CD4-positive, alpha-beta memory T cell (primary cell): ENCODE results near the gene PPP1R3D. TPM values are rescaled to one million over a fixed set of nuclear protein-coding genes. Genes with fewer than 3 reads are reported as not detected.
A peak's percentile ranks its signal among the peaks of the same experiment; 100 is the strongest.

Source experiments
- CTCF ChIA-PET: fragments of 350-600 bp; sonication (Branson Sonifier 250); formaldehyde crosslinking; loops from one replicate; lab custom pipeline; 2021; ENCODE audit warnings: inconsistent platforms; ENCODE audit not compliant: partially characterized antibody; lab: Charles Lee
- POLR2A ChIA-PET: fragments of 350-600 bp; sonication (Branson Sonifier 250); formaldehyde crosslinking; loops from one replicate; lab custom pipeline; 2021; ENCODE audit not compliant: partially characterized antibody; lab: Charles Lee
- DNase-seq, 5 donors: peaks; one replicate each; pipeline versions ENCODE4 v3.0.0 to v3.0.0-alpha.2; 2020 to 2022; ENCODE audit warnings: mixed read lengths in 1 of 5
- H3K27ac ChIP-seq: one replicate; pipeline ENCODE4 v1.7.0; 2013; ENCODE audit warnings: low read depth, low read length
- H3K27me3 ChIP-seq: 2 replicates; pipeline ENCODE4 v1.7.0; 2013; ENCODE audit warnings: mild to moderate bottlenecking, low read length, moderate library complexity; ENCODE audit not compliant: insufficient read depth
- H3K36me3 ChIP-seq: 2 replicates; pipeline ENCODE4 v1.7.0; 2013; ENCODE audit warnings: mild to moderate bottlenecking, low read length, moderate library complexity; ENCODE audit not compliant: insufficient read depth
- H3K4me1 ChIP-seq: 2 replicates; pipeline ENCODE4 v1.7.0; 2013; ENCODE audit warnings: mild to moderate bottlenecking, low read length, moderate library complexity; ENCODE audit not compliant: insufficient read depth
- H3K4me3 ChIP-seq, 2 donors: one replicate each; pipeline ENCODE4 v1.7.0; 2013; ENCODE audit warnings: low read length in 2 of 2, mild to moderate bottlenecking in 1 of 2
- H3K9me3 ChIP-seq, 2 donors: one replicate each; pipeline ENCODE4 v1.7.0; 2013; ENCODE audit warnings: low read length in 2 of 2, control low read depth in 1 of 2; ENCODE audit not compliant: control insufficient read depth in 1 of 2
- H3K27ac Mint-ChIP-seq, 7 donors: one replicate each; pipeline ENCODE4 v1.8.0; 2020 to 2021; ENCODE audit warnings: mixed read lengths in 7 of 7, mild to moderate bottlenecking in 6 of 7, inconsistent platforms in 3 of 7, moderate library complexity in 3 of 7
- H3K27me3 Mint-ChIP-seq, 2 donors: one replicate each; pipeline ENCODE4 v1.8.0; 2020 to 2021; ENCODE audit warnings: mixed read lengths in 2 of 2
- H3K36me3 Mint-ChIP-seq, 2 donors: one replicate each; pipeline ENCODE4 v1.8.0; 2020 to 2021; ENCODE audit warnings: mixed read lengths in 2 of 2, inconsistent platforms in 1 of 2, mild to moderate bottlenecking in 1 of 2
- H3K4me1 Mint-ChIP-seq, 4 donors: one replicate each; pipeline ENCODE4 v1.8.0; 2020 to 2021; ENCODE audit warnings: mixed read lengths in 4 of 4, mild to moderate bottlenecking in 1 of 4
- H3K4me3 Mint-ChIP-seq, 8 donors: one replicate each; pipeline ENCODE4 v1.8.0; 2020 to 2021; ENCODE audit warnings: mixed read lengths in 8 of 8, mild to moderate bottlenecking in 7 of 8, moderate library complexity in 6 of 8, inconsistent platforms in 3 of 8
- H3K9me3 Mint-ChIP-seq, 8 donors: one replicate each; pipeline ENCODE4 v1.8.0; 2020 to 2021; ENCODE audit warnings: mixed read lengths in 8 of 8, mild to moderate bottlenecking in 5 of 8, inconsistent platforms in 3 of 8, moderate library complexity in 1 of 8
- intact Hi-C: fragments of 100-400 bp; cut with micrococcal nuclease; formaldehyde crosslinking; loops from one replicate; pipeline ENCODE4 v1.15.1; 2023
- polyA plus RNA-seq, 2 donors: library from polyadenylated mRNA; unstranded; fragments of 300-500 nt; fragmentation: Illumina TruSeq; gene quantifications; one replicate each; pipeline ENCODE4 v1.2.3, GENCODE V29; 2021
- total RNA-seq, 2 experiments: library from RNA; stranded (reverse); gene quantifications; one replicate each; pipeline ENCODE4 v1.2.3, GENCODE V29; 2021

Gene PPP1R3D
- total and polyA plus RNA-seq, 4 experiments from 2014 or later: 2.2 to 15.0 (median 8.0) TPM

- intact Hi-C loops: no loop called here
- H3K4me3 Mint-ChIP-seq: peak overlapping the region in 5 of 8 donors; percentile 13 to 68 (median 39)
Measured at GRCh38 chr20:59937150-59937549, 3.0 kb downstream of the PPP1R3D start.

GRCh38 chr20:59936409-59936808 is 3.7 kb downstream of the PPP1R3D start:
- H3K27me3 ChIP-seq: no peaks in the 10 kb centered on the region
- H3K9me3 Mint-ChIP-seq: no peaks in the 10 kb centered on the region
- POLR2A ChIA-PET: no interaction called here
- H3K36me3 ChIP-seq: no peaks in the 10 kb centered on the region
- no peaks in the 10 kb centered on the region for H3K9me3 ChIP-seq
- H3K36me3 Mint-ChIP-seq: peaks cover 3 to 14% of the 10 kb centered on the region in 2 donors
- peaks cover 42% of the 10 kb centered on the region for H3K4me1 ChIP-seq
- CTCF ChIA-PET: interaction anchor here (1.1 to 8.4 kb wide), 3 partner anchors 12 to 120 kb away, joined by 3 to 120 read pairs (median 3); no protein-coding TSS in a partner anchor
- intact Hi-C loops: no loop called here
- no peak overlapping the region for H3K4me3 ChIP-seq
- no peaks in the 10 kb centered on the region for H3K27me3 Mint-ChIP-seq
- H3K4me3 Mint-ChIP-seq: no peak overlapping the region
- no peak overlapping the region for H3K27ac ChIP-seq
- DNase-seq: no peak
- peaks cover 30 to 58% (median 46%) of the 10 kb centered on the region in 4 donors for H3K4me1 Mint-ChIP-seq
- H3K27ac Mint-ChIP-seq: peak overlapping the region in 2 of 7 donors; percentile 16 to 69

More at GRCh38 chr20:59937150-59937549, 3.0 kb downstream of the PPP1R3D start:
- peaks cover 0 to 17% of the 10 kb centered on the region in 2 donors for H3K36me3 Mint-ChIP-seq
- H3K27me3 ChIP-seq: no peaks in the 10 kb centered on the region
- no peaks in the 10 kb centered on the region for H3K9me3 Mint-ChIP-seq
- no peak overlapping the region for H3K27ac ChIP-seq
- H3K4me1 Mint-ChIP-seq: peaks cover 31 to 58% (median 46%) of the 10 kb centered on the region in 4 donors
- H3K27ac Mint-ChIP-seq: peak overlapping the region in 6 of 7 donors; percentile 23 to 82 (median 73)
- peaks cover 50% of the 10 kb centered on the region for H3K4me1 ChIP-seq
- H3K9me3 ChIP-seq: no peaks in the 10 kb centered on the region
- H3K4me3 ChIP-seq: no peak overlapping the region
- no peaks in the 10 kb centered on the region for H3K27me3 Mint-ChIP-seq
- DNase-seq: no peak
- POLR2A ChIA-PET: no interaction called here
- CTCF ChIA-PET: interaction anchor here (1.1 to 8.4 kb wide), 2 partner anchors 11 to 23 kb away, joined by 3 to 120 read pairs; no protein-coding TSS in a partner anchor
- no peaks in the 10 kb centered on the region for H3K36me3 ChIP-seq

GRCh38 chr20:59935457-59936185 is 4.5 kb downstream of the PPP1R3D start:
- H3K4me3 ChIP-seq: no peak overlapping the region
- H3K27ac ChIP-seq: no peak overlapping the region
- H3K36me3 Mint-ChIP-seq: peaks cover 3 to 9% of the 10 kb centered on the region in 2 donors
- intact Hi-C loops: loop anchor here (2.0 kb wide), 1 partner anchor 13 kb away; no protein-coding TSS in a partner anchor
- ChIA-PET POLR2A (no interaction called here), CTCF (interaction anchor here (1.1 to 8.4 kb wide), 6 partner anchors 11 to 123 kb away, joined by 3 to 120 read pairs (median 8); no protein-coding TSS in a partner anchor)
- no peaks in the 10 kb centered on the region for H3K36me3 ChIP-seq
- no peaks in the 10 kb centered on the region for H3K9me3 Mint-ChIP-seq
- H3K27me3 ChIP-seq: no peaks in the 10 kb centered on the region
- no peaks in the 10 kb centered on the region for H3K9me3 ChIP-seq
- peaks cover 25 to 50% (median 39%) of the 10 kb centered on the region in 4 donors for H3K4me1 Mint-ChIP-seq
- peak overlapping the region in 2 of 8 donors; percentile 12 to 27 for H3K4me3 Mint-ChIP-seq
- H3K27ac Mint-ChIP-seq: peak overlapping the region in 2 of 7 donors; percentile 43 to 69
- H3K27me3 Mint-ChIP-seq: no peaks in the 10 kb centered on the region
- H3K4me1 ChIP-seq: peaks cover 36% of the 10 kb centered on the region
- no peak for DNase-seq

GRCh38 chr20:59933849-59934585 is 6.1 kb downstream of the PPP1R3D start:
- Histone ChIP-seq H3K36me3 (no peaks in the 10 kb centered on the region), H3K27me3 (no peaks in the 10 kb centered on the region), H3K4me3 (peak overlapping the region in 1 of 2 donors; percentile 69), H3K27ac (peak overlapping the region; percentile 54), H3K9me3 (no peaks in the 10 kb centered on the region), H3K4me1 (peaks cover 32% of the 10 kb centered on the region)
- peak; percentile 72 to 82 (median 76) for DNase-seq
- peaks cover 3% of the 10 kb centered on the region in 2 donors for H3K36me3 Mint-ChIP-seq
- ChIA-PET CTCF (interaction anchor here (0.9 to 8.4 kb wide), 10 partner anchors 10 to 1953 kb away, joined by 3 to 120 read pairs (median 4); no protein-coding TSS in a partner anchor), POLR2A (interaction anchor here (1.1 to 1.7 kb wide), 2 partner anchors 10 to 122 kb away, joined by 5 to 6 read pairs; no protein-coding TSS in a partner anchor)
- intact Hi-C loops: loop anchor here (2.0 kb wide), 1 partner anchor 15 kb away; no protein-coding TSS in a partner anchor
- peaks cover 25 to 47% (median 36%) of the 10 kb centered on the region in 4 donors for H3K4me1 Mint-ChIP-seq
- peak overlapping the region; percentile 75 to 85 (median 81) for H3K4me3 Mint-ChIP-seq
- H3K27ac Mint-ChIP-seq: peak overlapping the region in 6 of 7 donors; percentile 42 to 87 (median 74)
- H3K27me3 Mint-ChIP-seq: no peaks in the 10 kb centered on the region
- H3K9me3 Mint-ChIP-seq: no peaks in the 10 kb centered on the region

- Histone ChIP-seq H3K27me3 (no peaks in the 10 kb centered on the region), H3K27ac (peak within 1 kb of the TSS; percentile 54), H3K4me3 (peak within 1 kb of the TSS in 1 of 2 donors; percentile 69), H3K9me3 (no peaks in the 10 kb centered on the region), H3K36me3 (no peaks in the 10 kb centered on the region), H3K4me1 (peaks cover 26% of the 10 kb centered on the region)
- peak within 1 kb of the TSS; percentile 42 to 87 (median 72) for H3K27ac Mint-ChIP-seq
- CTCF ChIA-PET: interaction anchor here (0.9 to 8.4 kb wide), 8 partner anchors 9 to 1954 kb away, joined by 3 to 120 read pairs (median 6); no protein-coding TSS in a partner anchor
- DNase-seq: peak; percentile 49 to 78 (median 70)
- no peaks in the 10 kb centered on the region for H3K27me3 Mint-ChIP-seq
- POLR2A ChIA-PET: interaction anchor here (1.1 to 1.7 kb wide), 2 partner anchors 11 to 123 kb away, joined by 5 to 6 read pairs; no protein-coding TSS in a partner anchor
- H3K4me1 Mint-ChIP-seq: peaks cover 20 to 41% (median 30%) of the 10 kb centered on the region in 4 donors
- peak within 1 kb of the TSS; percentile 75 to 85 (median 82) for H3K4me3 Mint-ChIP-seq
- H3K36me3 Mint-ChIP-seq: peaks cover 0 to 3% of the 10 kb centered on the region in 2 donors
- no peaks in the 10 kb centered on the region for H3K9me3 Mint-ChIP-seq
- intact Hi-C loops: no loop called here
Measured at GRCh38 chr20:59933296-59933848, 6.7 kb downstream of the PPP1R3D start, which contains the start of gene SYCP2. TSS of gene SYCP2 (minus strand) at chr20:59933637. CDS start at chr20:59922413, 11,224 bp downstream.

- Mint-ChIP-seq H3K9me3 (no peaks in the 10 kb centered on the region), H3K27ac (no peak overlapping the region), H3K4me3 (peak overlapping the region in 7 of 8 donors; percentile 58 to 83 (median 74)), H3K36me3 (peaks cover 0 to 3% of the 10 kb centered on the region in 2 donors), H3K27me3 (no peaks in the 10 kb centered on the region), H3K4me1 (peaks cover 14 to 35% (median 24%) of the 10 kb centered on the region in 4 donors)
- peaks cover 19% of the 10 kb centered on the region for H3K4me1 ChIP-seq
- H3K27me3 ChIP-seq: no peaks in the 10 kb centered on the region
- intact Hi-C loops: no loop called here
- no peaks in the 10 kb centered on the region for H3K36me3 ChIP-seq
- peak in 1 of 5 donors; percentile 3 for DNase-seq
- CTCF ChIA-PET: interaction anchor here (1.3 to 8.4 kb wide), 3 partner anchors 15 to 1954 kb away, joined by 3 to 120 read pairs (median 7); no protein-coding TSS in a partner anchor
- peak overlapping the region in 1 of 2 donors; percentile 37 for H3K4me3 ChIP-seq
- POLR2A ChIA-PET: interaction anchor here (0.9 kb wide), 1 partner anchor 8 kb away, joined by 3 read pairs; no protein-coding TSS in a partner anchor
- no peak overlapping the region for H3K27ac ChIP-seq
- H3K9me3 ChIP-seq: no peaks in the 10 kb centered on the region
Measured at GRCh38 chr20:59932616-59933295, 7.3 kb downstream of the PPP1R3D start.
